GM21360 (cell line): ENCODE measurements around the gene TNNI2.
"Not testable (repeated sequence)": the region's sequence is repeated elsewhere in the genome, so short reads cannot be mapped to it uniquely, and the experiment has no call there.

Experiments used
- ATAC-seq: cut with Tn5 transposase; IDR thresholded peaks from one replicate; pipeline ENCODE4 v1.9.1; 2021; ENCODE audit warnings: mild to moderate bottlenecking, moderate library complexity; ENCODE audit not compliant: unreplicated experiment

TNNI2 gene

DNA sequence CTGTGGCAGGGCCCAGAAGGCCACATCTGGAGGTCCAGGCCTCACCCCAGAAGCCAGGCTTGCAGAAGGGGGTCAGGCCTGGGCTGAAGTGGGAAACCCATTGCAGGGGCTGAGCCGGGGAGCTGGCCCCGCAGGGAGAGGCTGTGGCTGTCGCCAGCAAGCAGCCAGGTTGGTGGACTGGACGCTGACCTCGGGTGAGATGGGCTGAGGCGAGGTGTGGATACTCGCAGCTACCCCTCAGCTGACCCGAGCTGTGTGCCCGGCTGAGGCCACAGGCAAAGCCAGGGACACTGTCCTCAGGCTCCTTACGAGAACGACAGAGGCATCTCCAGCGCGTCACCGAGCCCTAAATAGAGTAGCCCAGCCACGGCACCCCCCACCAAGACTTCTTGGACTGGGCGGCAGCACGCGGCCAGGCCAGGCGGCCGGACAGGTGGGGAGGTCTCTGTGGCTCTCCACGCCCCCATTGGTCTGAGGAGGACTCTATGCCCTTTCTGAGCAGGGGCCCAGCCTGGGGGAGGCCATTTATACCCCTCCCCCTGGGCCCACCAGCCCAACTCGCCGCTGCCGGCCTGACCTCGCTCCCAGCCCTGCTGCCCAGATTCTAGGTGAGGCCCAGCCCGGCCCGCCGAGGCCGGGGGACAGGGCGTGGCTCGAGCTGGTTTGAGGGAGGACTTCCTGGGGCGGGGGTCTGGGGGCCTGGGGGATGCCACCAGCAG lies at the start of gene TNNI2:
TNNI2 (plus strand) TSS at position 556 of the 719 bp plus-strand sequence. CDS start 716 bp downstream, outside the sequence.
- no peak for ATAC-seq

DNA sequence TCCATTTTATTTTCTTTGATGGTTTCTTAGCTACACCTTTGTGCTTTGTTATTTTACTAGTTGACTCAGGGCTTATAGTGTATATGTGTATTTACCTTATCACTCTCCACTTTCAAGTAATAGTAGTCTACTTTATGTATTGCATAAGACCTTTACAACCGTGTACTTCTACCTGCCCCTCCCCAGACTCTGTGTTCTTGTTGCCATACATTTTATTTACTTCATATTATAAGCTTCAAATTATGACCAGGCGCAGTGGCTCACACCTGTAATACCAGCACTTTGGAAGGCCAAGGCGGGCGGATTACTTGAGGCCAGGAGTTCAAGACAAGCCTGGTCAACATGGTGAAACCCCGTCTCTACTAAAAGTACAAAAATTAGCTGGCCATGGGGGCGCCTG lies 46.9 kb upstream of the TNNI2 start:
- no peak for ATAC-seq

GRCh38 chr11:1792461-1792860 lies 46.3 kb upstream of the TNNI2 start:
- no peak for ATAC-seq

- ATAC-seq = no peak
These were observed 45.7 kb upstream of the TNNI2 start for GRCh38 chr11:1793081-1793480.

DNA sequence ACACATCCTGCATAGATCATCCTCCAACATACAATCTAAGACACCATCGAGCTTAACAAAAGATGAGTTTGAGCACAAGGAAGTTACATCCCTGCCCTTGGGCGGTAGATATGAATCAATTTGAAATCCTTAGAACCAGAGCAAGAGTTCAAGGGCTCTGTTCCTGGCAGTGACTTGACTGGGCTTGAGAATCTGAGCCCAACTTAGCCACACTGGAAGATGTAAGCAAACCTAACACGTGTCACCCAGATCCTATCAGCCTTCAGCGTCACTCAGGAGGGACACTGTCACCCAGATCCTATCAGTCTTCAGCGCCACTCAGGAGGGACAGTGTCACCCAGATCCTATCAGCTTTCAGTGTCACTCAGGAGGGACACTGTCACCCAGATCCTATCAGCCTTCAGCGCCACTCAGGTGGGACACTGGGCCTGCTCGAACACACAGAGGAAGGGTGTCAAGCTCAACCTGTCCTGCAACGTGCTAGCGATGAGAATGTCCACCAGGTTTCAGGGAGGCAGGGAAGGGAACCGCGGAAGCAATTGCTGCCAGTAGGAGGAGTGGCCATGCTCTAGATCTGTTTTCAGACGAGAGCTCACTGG lies 42.3 kb upstream of the TNNI2 start:
- no peak for ATAC-seq

DNA sequence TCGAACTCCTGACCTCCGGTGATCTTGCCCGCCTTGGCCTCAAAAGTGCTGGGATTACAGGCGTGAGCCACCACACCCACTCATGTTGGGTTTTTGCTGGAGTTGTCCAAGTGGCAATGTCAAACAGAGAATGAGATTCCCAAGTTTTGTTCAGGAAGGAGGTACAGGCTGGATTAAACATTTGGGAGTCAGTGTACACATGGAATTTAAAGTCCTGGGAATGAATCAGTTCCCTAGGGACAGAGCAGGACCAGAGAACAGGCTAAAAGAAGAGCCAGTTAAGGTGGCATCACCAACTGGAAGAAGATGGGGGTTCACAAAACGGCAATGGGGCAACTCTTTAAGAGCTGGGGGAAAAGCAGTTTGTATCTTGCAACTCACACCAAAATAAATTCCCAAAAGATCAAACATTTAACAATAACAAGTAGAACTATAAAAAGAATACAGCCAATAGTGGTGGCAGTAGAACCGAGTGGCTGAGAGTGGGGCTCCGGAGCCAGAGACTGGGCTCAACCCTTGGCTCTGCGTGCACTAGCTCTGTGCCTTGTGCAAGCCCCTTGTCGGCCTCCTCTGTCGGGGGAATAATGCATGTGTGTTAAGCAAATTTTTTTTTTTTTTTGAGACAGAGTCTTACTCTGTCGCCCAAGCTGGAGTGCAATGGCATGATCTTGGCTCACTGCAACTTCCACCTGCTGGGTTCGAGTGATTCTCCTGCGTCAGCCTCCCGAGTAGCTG lies 41.2 kb upstream of the TNNI2 start:
- ATAC-seq = no peak

DNA sequence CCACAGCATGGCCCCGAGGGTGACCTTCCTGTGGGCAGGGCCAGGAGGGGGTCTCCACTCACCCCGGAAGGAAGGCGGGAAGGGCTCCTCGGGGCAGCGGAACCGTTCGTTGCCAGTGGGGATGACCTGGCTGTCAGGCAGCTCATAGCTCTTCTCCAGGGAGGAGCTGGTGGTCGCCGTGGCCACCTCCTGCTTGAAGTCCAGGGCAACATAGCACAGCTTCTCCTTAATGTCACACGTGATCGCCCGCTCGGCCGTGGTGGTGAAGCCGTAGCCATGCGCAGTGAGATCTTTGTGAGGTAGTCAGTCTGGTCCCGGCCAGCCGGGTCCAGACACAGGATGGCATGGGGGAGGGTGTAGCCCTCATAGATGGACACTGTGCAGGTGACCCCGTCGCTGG lies 35.5 kb upstream of the TNNI2 start:
- no peak for ATAC-seq

GRCh38 chr11:1803835-1804519 lies 34.8 kb upstream of the TNNI2 start:
- not testable (repeated sequence) for ATAC-seq

GRCh38 chr11:1805525-1805924 lies 33.3 kb upstream of the TNNI2 start:
- ATAC-seq = no peak

DNA sequence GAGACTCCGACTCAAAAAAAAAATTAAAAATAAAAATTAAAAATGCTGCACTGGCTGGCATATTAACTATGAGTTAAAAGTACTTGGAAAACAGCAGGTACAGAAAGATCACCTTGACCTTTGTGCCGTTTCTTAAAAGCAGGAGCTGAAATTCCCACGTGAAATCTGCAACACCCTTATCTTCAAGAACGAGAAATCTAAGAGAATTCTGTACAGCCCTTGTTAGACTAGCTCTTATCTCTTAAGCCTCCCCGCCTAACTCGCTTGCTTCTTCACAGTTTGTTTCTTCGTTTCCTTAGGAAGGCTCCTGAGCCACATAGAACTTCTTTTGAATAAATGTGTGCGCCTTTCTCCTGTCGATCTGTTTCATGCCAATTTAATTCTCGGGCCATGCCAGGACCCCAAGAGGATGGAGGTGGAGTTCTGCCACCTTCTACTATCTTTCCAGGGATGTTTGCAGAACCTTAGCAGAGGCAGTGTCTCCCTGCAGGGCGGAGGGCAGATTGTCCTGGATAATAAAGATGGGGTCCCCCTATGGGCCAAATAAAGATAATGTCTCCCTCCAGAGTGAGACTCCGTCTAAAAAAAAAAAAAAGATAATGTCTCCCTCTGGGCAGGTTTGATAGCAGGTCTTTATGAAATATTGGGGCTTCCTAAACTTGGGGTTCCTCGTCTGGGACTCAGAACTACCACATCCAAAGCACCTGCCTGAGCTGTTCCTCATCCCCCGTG lies 31.4 kb upstream of the TNNI2 start:
- no peak for ATAC-seq

DNA sequence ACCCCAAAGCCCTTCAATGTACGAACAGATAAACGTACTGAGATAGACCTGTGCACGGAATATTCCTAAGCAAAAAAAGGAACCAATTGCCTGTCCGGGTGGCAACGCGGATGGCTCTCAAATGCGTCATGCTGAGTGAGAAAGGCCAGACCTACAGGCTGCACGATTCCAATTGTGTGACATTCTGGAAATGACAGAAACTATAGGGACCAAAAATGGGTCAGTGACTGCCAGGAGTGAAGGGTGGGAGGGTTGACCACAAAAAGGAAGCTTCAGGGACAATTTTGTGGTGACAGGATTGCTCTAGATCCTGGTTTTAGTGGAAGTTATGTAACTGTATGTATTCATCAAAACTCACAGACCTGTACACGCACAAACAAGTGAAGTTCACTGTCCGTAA lies 28.0 kb upstream of the TNNI2 start:
- no peak for ATAC-seq

DNA sequence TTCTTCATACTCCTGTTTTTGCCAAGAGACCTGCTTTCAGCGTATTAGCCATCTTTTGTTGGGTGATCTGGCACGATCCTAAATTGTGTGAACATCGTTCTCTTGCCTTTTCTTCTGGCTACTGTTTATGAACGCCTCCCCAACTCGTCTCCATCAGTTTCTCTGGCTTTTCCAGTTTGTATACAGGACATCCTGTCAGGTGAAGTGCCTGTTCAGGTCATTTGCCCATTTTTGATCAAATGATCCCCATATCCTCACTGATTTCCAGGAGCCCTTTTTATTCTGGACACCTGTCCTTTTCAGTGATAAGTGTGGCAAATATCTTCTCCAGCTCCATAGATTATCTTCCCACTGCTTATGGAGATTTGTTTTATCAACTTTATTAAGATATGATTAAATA lies 26.5 kb upstream of the TNNI2 start:
- no peak for ATAC-seq

DNA sequence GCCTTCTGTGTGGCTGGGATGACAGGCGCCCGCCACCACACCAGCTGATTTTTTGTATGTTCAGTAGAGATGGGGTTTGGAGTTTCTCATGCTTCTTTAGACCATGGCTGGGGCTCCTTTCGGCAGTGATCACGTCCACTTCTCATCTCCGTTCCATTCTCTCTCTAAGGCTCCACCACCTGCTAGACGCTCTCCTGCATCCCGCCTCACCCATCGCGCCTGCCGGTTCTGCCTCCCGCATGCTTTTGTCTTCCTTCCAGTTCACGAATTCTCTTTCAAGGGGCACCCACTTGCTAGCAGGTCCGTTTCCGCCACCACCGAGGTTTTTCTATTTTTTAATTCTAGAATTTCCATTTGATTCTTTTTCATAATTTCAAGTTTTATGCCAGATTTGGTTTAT lies 26.0 kb upstream of the TNNI2 start:
- no peak for ATAC-seq

- not testable (repeated sequence) for ATAC-seq
These were observed 25.4 kb upstream of the TNNI2 start for GRCh38 chr11:1813356-1813755.

DNA sequence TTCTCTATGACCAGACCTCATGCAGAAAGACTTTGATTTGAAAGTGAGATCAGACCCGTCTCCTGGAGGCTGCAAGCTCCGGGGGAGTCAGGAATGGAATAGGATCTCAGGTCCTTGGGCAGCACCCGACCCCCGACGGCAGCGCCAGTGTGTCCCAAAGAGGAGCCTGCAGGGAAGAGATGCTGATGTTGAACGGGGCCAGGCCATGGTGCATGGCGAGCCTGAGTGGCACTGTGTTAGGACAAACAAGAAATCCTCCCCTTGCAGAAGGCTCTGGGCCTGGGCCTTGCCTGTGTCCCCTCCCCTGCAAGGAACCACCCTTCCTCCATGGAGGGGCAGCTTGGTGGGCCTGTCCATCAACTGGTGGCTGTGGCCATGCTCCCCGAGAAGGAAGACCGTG lies 24.1 kb upstream of the TNNI2 start:
- no peak for ATAC-seq

- no peak for ATAC-seq
These were observed 23.5 kb upstream of the TNNI2 start for GRCh38 chr11:1815311-1815710.

- no peak for ATAC-seq
These were observed 23.0 kb upstream of the TNNI2 start for GRCh38 chr11:1815751-1816150.

GRCh38 chr11:1817000-1817399 lies 21.8 kb upstream of the TNNI2 start:
- ATAC-seq = no peak

- no peak for ATAC-seq
These were observed 21.3 kb upstream of the TNNI2 start for GRCh38 chr11:1817511-1817910.

- ATAC-seq = no peak
These were observed 19.7 kb upstream of the TNNI2 start for GRCh38 chr11:1819074-1819473.
